GM19099 (cell line): ENCODE data around the gene COX15.

ENCODE experiments used
- POLR2A ChIP-seq: IDR thresholded peaks from 3 replicates; pipeline ENCODE4 v1.6.1; 2011; ENCODE audit warnings: low read depth; ENCODE audit not compliant: insufficient read length; ENCODE audit errors: extremely low read depth

The COX15 gene

GRCh38 chr10:99754670-99755069 is 22.7 kb upstream of the COX15 start:
- no peak for TF ChIP-seq POLR2A

GRCh38 chr10:99750641-99751040 is 18.7 kb upstream of the COX15 start:
- TF ChIP-seq POLR2A: no peak

GRCh38 chr10:99748823-99749451 is 17.0 kb upstream of the COX15 start:
- no peak for TF ChIP-seq POLR2A

GRCh38 chr10:99743841-99744240 is 11.9 kb upstream of the COX15 start:
- no peak for TF ChIP-seq POLR2A

GRCh38 chr10:99742701-99743100 is 10.8 kb upstream of the COX15 start:
- TF ChIP-seq POLR2A: no peak

- TF ChIP-seq POLR2A: no peak
These were observed 10.3 kb upstream of the COX15 start for GRCh38 chr10:99742254-99742653.

GRCh38 chr10:99740933-99741559 is 9.1 kb upstream of the COX15 start:
- TF ChIP-seq POLR2A: no peak

- no peak for TF ChIP-seq POLR2A
These were observed 8.3 kb upstream of the COX15 start for GRCh38 chr10:99740260-99740659.

GRCh38 chr10:99733366-99733765 is 1.4 kb upstream of the COX15 start:
- no peak for TF ChIP-seq POLR2A

- no peak for TF ChIP-seq POLR2A
These were observed 458 bp downstream of the COX15 start for GRCh38 chr10:99731306-99732032.

- TF ChIP-seq POLR2A: no peak
These were observed 1.9 kb downstream of the COX15 start for GRCh38 chr10:99730026-99730425.

GRCh38 chr10:99720387-99720786 is 11.5 kb downstream of the COX15 start:
- TF ChIP-seq POLR2A: no peak

- no peak for TF ChIP-seq POLR2A
These were observed 17.5 kb downstream of the COX15 start for GRCh38 chr10:99714446-99714845.

- no peak for TF ChIP-seq POLR2A
These were observed 20.7 kb downstream of the COX15 start for GRCh38 chr10:99711129-99711719.

GRCh38 chr10:99709480-99710229 is 22.3 kb downstream of the COX15 start:
- no peak for TF ChIP-seq POLR2A

GRCh38 chr10:99708428-99709012 is 23.4 kb downstream of the COX15 start:
- no peak for TF ChIP-seq POLR2A

- no peak for TF ChIP-seq POLR2A
These were observed 31.3 kb downstream of the COX15 start for GRCh38 chr10:99700649-99701048.
